ENCODE measurements around the gene MIOS. TPM values are rescaled to one million over a fixed set of nuclear protein-coding genes. Genes with fewer than 3 reads are reported as not detected.

MIOS gene
- total and polyA plus RNA-seq, 12 donors = 8.7 to 51.3 (median 24.7) TPM

GRCh38 chr7:7563813-7564212, 2.9 kb upstream of the MIOS start:
- H3K4me3 ChIP-seq = no peak overlapping the region
- no peaks in the 10 kb centered on the region for H3K36me3 ChIP-seq (replicated peaks in 1 of 2)
- TF ChIP-seq CTCF (IDR thresholded peaks at IDR 0.05) = no peak
- TF ChIP-seq POLR2A (IDR thresholded peaks at IDR 0.05) = no peak
- H3K27me3 ChIP-seq = no peaks in the 10 kb centered on the region
- peak overlapping the region; percentile 21 to 51 (median 36) for H3K27ac ChIP-seq
- intact Hi-C loops (cut with DNase I) = no loop called here
- no peak for DNase-seq
- H3K9me3 ChIP-seq (replicated peaks in 1 of 3) = no peaks in the 10 kb centered on the region
- H3K4me1 ChIP-seq (replicated peaks in 1 of 2) = peaks cover 8 to 26% of the 10 kb centered on the region in 2 donors

- peak overlapping the region; percentile 21 to 51 (median 36) for H3K27ac ChIP-seq
- no peaks in the 10 kb centered on the region for H3K27me3 ChIP-seq
- 67 to 70% (median 68%) methylated on average over 3 of the region's 3 CpGs for WGBS, 4 donors
- H3K9me3 ChIP-seq (replicated peaks in 1 of 3) = no peaks in the 10 kb centered on the region
- peak in 2 of 7 donors; percentile 13 to 46 for DNase-seq
- H3K4me1 ChIP-seq (replicated peaks in 1 of 2) = peaks cover 8 to 30% of the 10 kb centered on the region in 2 donors
- H3K4me3 ChIP-seq = no peak overlapping the region
- H3K36me3 ChIP-seq (replicated peaks in 1 of 2) = no peaks in the 10 kb centered on the region
- TF ChIP-seq POLR2A (IDR thresholded peaks at IDR 0.05) = no peak
- TF ChIP-seq CTCF (IDR thresholded peaks at IDR 0.05) = no peak
- intact Hi-C loops (cut with DNase I) = no loop called here
Measured at GRCh38 chr7:7564323-7564780, 2.3 kb upstream of the MIOS start.

- H3K36me3 ChIP-seq (replicated peaks in 1 of 2) = no peaks in the 10 kb centered on the region
- TF ChIP-seq CTCF (IDR thresholded peaks at IDR 0.05) (no peak), POLR2A (IDR thresholded peaks at IDR 0.05) (no peak)
- H3K9me3 ChIP-seq (replicated peaks in 1 of 3) = no peaks in the 10 kb centered on the region
- no peaks in the 10 kb centered on the region for H3K27me3 ChIP-seq
- 97 to 100% (median 98%) methylated on average over 4 of the region's 4 CpGs for WGBS, 4 donors
- H3K4me1 ChIP-seq (replicated peaks in 1 of 2) = peaks cover 8 to 33% of the 10 kb centered on the region in 2 donors
- no peak overlapping the region for H3K4me3 ChIP-seq
- intact Hi-C loops (cut with DNase I) = no loop called here
- DNase-seq = no peak
- H3K27ac ChIP-seq = peak overlapping the region in 2 of 5 donors; percentile 36 to 50
Measured at GRCh38 chr7:7565018-7565680, 1.5 kb upstream of the MIOS start.

- TF ChIP-seq CTCF (IDR thresholded peaks at IDR 0.05) (no peak), POLR2A (IDR thresholded peaks at IDR 0.05) (no peak)
- Histone ChIP-seq H3K9me3 (replicated peaks in 1 of 3) (no peaks in the 10 kb centered on the region), H3K36me3 (replicated peaks in 1 of 2) (no peaks in the 10 kb centered on the region), H3K27ac (peak overlapping the region; percentile 6 to 96 (median 92)), H3K4me3 (peak overlapping the region in 2 of 4 donors; percentile 69 to 85), H3K4me1 (replicated peaks in 1 of 2) (peaks cover 8 to 38% of the 10 kb centered on the region in 2 donors), H3K27me3 (no peaks in the 10 kb centered on the region)
- intact Hi-C loops (cut with DNase I) = no loop called here
- WGBS, 4 donors = 91 to 92% (median 91%) methylated on average over 26 of the region's 26 CpGs
- peak in 3 of 7 donors; percentile 15 to 55 (median 33) for DNase-seq
Measured at GRCh38 chr7:7565746-7566650, 686 bp upstream of the MIOS start.
